H7 (cell line): ENCODE measurements around the gene CMTM8. TPM values are rescaled to one million over a fixed set of nuclear protein-coding genes. Genes with fewer than 3 reads are reported as not detected.

Experiments
- DNase-seq: peaks from one replicate; pipeline ENCODE4 v3.0.0; 2012
- H3K27me3 ChIP-seq: 2 replicates; pipeline ENCODE4 v1.6.0; 2011; ENCODE audit warnings: mild to moderate bottlenecking, low read length; ENCODE audit not compliant: control insufficient read depth, insufficient read depth
- H3K36me3 ChIP-seq: replicated peaks from 2 replicates; pipeline ENCODE4 v1.5.1; 2011; ENCODE audit warnings: low read length; ENCODE audit not compliant: control insufficient read depth, insufficient read depth
- H3K4me3 ChIP-seq: 2 replicates; pipeline ENCODE4 v1.5.1; 2011; ENCODE audit warnings: low read depth, mild to moderate bottlenecking, control low read depth, low read length, moderate library complexity; ENCODE audit not compliant: insufficient read depth
- total RNA-seq: library from RNA; depleted of rRNA; stranded (reverse); fragments of >200 nt; shearing (Covaris generic); gene quantifications from 2 replicates; pipeline ENCODE4 v1.2.3, GENCODE V29; 2014

The CMTM8 gene
- total RNA-seq, 1 experiment from 2014 or later = 1.7 TPM

DNA sequence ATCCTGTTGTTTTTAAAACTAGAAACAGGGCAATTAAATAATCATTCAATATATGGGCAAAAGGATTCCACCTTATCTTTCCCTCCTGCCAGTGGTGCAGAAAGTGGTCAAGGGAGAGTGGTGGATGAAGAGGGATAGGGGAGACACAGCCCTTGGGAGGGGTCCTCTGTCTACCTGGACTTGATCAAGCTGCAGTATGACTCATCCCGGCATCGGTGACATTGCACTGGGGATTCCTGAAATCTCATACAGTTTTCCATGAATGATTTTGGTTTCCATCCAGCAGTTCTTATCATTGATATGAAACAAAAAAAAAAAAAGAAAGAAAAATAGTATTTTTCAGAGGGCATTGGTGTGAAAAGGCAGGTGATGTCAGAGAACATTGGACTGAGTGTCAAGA lies 62.9 kb downstream of the CMTM8 start:
- no peak overlapping the region for H3K4me3 ChIP-seq
- no peaks in the 10 kb centered on the region for H3K27me3 ChIP-seq
- no peak for DNase-seq
- H3K36me3 ChIP-seq = no peaks in the 10 kb centered on the region

DNA sequence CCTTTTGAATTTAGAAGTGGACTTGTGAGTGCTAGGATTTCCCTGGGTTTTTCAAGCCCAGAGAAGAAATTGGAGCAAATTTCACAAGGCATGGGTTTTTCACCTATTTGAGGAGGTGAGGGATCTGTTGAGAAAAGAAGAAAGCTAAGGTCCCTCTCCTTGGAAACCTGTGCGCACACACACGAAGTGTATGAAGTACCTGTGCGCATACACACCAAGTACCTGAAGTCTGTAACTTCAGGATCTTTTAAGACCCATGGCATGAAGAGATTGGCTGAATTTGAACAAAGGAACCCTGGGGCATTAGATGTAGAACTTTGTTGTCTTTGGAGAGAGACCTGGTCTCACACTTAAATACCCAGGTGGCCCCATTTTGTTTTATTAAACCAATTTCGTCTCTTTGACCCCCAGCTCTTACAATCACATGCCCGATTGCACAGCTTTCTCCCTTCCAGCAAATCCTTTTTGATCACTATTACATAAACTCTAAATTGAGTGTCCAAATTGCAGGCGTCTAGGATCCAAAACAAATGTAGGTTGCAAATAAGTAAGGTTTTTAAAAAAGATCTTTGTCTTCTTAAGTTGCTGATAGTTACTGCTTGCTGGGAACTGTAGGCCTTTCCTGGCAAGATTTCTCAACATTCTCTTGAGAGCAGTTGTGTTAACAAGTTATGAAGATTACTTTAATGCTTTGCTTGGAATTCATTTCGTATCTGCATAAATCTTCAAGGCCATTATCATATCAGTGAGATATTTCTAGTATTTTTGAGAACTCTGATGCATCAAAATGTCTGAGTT lies 64.3 kb downstream of the CMTM8 start:
- Histone ChIP-seq H3K27me3 (no peaks in the 10 kb centered on the region), H3K4me3 (no peak overlapping the region), H3K36me3 (no peaks in the 10 kb centered on the region)

DNA sequence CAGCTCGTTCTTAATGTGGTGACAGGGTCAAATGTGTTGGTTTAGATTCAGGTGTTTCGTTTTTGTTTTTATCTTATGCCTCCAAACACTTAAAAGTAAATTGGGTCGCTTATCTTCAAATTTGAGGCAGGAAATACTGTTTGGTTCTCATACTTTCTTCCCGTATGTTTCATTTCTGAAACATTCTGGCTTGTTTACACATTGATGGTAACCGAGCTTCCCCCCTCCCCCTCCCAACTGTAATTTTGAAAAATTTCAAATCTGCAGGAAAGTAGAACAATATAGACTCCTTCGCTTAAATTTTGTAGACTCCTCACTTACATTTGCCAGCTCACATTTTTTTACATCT lies 64.9 kb downstream of the CMTM8 start:
- Histone ChIP-seq H3K36me3 (no peaks in the 10 kb centered on the region), H3K4me3 (no peak overlapping the region), H3K27me3 (no peaks in the 10 kb centered on the region)
- no peak for DNase-seq

More for the DNA sequence above, 64.3 kb downstream of the CMTM8 start:
- no peak for DNase-seq

DNA sequence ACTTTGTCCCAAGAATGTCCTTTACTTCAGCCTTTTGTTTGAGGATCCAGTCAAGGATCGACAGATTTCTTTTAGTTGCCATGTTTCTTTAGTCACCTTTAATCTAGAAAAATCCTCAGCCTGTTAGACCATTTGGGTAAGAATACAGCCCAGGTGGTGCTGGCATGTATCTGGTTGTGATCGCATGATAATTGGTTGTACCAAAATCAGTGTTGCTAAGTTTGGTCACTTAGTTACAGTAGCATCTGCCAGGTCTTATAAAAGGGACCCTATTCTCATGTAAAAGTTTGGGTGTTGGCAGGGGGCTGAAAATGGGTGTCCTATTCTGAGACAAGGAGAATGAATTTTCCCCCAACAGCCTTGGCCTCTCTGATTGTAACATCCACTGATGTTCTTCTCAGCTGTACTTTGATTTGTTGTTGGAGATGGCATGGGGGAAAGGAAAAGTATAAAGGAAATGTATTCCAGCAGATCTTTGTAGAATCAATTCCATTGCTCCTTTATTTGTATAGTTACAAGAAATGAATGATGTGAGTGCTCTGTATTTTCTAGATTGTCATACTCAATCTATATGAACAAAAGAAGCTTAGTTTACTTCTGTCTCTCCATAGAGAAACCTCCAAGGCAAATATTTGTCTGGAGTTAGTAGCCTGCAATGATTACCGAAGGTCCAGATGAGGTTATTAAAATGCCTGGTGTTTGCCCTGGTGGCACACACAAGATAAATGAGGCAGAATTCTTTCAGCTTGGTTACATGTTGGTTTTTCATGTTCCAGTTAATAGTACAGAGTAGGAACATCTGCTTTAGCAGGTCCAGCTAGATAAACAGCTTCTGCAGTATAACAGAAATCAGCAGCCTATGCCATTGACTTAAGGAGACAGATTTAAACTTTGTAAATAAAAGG lies 65.7 kb downstream of the CMTM8 start:
- Histone ChIP-seq H3K36me3 (no peaks in the 10 kb centered on the region), H3K27me3 (no peaks in the 10 kb centered on the region), H3K4me3 (no peak overlapping the region)
- no peak for DNase-seq

DNA sequence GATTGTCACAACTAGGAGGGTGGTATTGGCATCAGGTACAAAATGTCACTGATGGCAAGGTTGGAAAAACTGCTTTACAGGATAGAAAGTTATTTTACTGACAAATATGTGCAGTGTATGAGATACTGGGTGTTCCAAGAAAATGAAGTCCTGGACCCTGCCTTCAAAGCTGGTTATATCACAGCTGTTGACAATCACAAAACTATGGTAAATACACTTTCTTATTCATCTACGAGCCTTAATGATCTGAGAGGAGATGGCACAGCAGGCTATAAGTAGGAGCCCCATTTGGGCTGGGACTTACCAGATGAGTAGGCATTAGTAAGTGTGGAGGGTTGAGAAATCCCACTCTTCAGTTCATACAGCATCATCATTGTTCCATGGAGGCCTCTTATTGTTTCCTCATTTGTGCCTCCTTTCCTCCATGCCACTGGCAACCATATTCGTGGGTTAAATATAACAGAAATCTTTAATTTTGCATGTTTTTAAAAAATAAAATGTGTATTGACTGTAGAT lies 66.9 kb downstream of the CMTM8 start:
- H3K4me3 ChIP-seq = no peak overlapping the region
- H3K36me3 ChIP-seq = no peaks in the 10 kb centered on the region
- no peak for DNase-seq
- no peaks in the 10 kb centered on the region for H3K27me3 ChIP-seq

DNA sequence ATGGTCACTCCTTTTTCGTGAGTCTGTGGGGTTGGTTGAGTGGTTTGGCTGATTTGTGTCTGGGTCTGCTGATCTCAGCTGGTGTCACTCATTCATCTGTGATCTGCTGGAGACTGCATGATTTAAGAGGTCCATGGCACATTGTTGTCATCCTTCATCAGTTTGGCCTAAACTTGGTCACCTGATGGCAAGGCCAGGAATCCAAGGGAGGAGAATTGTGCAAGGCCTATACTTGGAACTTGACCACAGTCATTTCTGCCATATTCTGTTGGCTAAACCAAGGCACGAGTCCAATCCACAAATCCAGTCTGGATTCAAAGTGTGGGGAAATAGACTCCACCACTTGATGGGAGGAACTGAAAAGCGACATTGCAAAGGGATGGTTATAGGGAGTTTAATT lies 67.6 kb downstream of the CMTM8 start:
- H3K4me3 ChIP-seq = no peak overlapping the region
- DNase-seq = no peak
- H3K36me3 ChIP-seq = no peaks in the 10 kb centered on the region
- H3K27me3 ChIP-seq = no peaks in the 10 kb centered on the region

DNA sequence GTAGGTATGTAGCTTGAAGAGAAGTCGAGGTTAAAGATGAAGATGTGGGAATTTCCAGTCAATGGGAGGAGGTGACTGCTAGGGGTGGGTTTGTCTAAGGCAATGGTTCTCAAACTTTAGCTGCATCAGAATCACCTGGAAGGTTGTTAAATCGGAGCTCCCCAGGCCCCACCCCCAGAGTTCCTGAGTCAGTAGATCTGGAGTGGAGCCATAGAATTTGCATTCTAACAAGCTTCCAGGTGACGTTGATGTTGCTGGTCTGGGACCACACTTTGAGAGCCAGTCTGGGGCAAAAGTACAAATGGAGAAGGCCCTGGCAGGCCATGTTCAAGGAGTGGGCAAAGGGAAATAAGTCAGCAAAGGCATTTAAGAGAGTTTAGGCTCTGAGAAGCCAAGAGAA lies 69.1 kb downstream of the CMTM8 start:
- H3K4me3 ChIP-seq = no peak overlapping the region
- DNase-seq = no peak
- no peaks in the 10 kb centered on the region for H3K36me3 ChIP-seq
- no peaks in the 10 kb centered on the region for H3K27me3 ChIP-seq

DNA sequence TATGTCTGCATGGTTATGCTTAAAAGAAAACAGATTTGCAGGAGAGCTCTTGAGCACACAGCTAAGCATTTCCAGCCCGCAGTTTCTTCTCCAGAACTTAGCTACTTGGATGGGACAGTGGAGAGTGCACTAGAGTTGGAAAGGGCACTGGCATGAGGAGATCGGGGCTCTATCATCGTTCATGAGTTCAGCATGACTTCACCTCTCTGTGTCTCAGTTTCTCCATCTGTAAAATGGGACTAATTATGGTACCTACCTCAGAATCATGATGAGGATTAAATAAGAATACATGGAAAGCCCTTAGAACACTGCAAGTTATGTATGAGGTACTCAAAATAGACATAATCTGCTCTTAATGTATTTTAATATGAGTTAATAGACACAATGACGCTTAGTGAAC lies 69.9 kb downstream of the CMTM8 start:
- no peak for DNase-seq
- Histone ChIP-seq H3K36me3 (no peaks in the 10 kb centered on the region), H3K4me3 (no peak overlapping the region), H3K27me3 (no peaks in the 10 kb centered on the region)

DNA sequence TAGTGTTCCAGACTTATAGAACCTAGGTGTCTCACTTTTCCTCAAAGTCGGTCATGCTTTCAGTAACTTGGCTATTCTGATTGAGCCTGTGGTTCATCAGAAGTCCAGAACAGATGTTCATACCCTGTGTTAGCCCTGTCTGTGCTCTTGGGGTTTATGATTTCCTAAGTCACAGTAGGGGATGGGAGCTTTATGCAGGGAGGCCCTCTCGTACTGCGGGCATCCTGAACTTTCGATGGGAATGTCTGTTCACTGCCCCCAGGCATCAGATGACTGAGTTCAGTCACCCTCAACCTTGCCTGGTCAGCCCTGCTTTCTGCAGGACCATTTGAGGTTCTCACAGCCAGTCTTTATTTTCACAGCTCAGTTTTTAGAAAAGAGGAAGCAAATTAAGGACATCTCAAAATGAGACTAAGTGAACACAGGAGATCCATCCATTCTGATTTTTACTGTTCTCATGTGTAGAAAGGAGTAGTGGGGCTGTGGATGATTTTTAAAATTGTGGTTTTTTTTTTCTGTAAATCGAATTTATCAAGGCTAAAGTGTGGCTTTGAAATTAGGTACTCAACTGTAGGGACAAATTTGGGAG lies 71.3 kb downstream of the CMTM8 start:
- no peaks in the 10 kb centered on the region for H3K27me3 ChIP-seq
- no peak for DNase-seq
- no peaks in the 10 kb centered on the region for H3K36me3 ChIP-seq
- no peak overlapping the region for H3K4me3 ChIP-seq

DNA sequence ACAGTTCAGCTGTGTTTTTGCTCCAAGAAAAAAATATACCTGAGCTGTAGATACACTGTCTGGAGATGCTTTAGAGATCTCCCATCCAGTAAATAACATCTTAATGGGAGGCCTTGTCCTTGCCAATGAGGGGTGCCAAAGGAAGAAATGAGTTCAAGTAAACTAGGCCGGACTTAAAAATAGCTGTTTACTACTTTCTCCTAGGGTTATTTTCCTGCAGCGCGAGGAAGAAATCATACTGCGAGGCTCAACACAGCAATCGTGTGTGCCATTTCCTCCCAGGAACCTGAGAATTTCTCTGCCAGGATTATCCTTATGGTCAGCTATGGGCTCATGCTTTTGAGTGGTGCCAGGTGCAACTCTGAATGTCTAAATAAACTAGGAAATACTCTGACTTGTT lies 71.9 kb downstream of the CMTM8 start:
- no peak overlapping the region for H3K4me3 ChIP-seq
- H3K27me3 ChIP-seq = no peaks in the 10 kb centered on the region
- no peaks in the 10 kb centered on the region for H3K36me3 ChIP-seq

DNA sequence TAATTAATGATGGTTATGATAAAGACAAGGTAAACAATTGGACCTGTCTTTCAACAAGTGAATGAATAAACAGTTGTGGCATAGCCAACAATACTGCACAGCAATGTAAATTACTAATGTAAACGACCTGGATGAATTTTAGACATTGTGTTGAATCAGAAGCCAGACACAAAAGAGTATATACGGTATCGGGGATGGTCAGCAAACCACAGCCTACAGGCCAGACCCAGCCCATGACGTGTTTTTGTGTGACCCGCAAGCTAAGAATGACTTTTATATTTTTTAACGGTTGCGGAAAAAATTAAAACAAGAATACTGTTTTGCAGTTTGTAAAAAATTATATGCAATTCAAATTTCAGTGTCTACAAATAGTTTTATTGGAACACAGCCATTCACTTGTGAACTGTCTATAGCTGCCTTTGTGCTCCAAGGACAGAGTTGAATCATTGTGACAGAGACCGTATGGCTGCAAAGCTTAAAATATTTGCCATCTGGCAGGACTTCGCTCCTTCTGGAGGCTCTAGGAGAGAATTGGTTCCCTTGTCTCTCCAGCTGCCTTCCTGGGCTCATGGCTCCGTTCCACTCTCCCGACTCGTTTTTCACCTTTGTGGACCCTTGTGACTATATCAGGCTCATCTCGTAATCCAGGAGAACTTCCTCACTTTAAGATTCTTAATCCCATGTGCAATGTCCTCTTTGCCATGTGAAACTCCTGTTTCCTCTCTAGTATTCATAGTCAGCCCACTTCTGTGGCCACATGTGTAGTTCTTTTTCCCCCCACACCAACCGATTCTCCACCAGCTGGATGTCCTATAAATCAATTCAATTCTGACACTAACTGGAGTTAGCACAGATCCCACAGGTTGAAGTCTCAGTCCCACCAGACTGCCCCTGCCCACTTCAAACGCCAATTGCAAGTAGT lies 72.7 kb downstream of the CMTM8 start:
- no peaks in the 10 kb centered on the region for H3K27me3 ChIP-seq
- DNase-seq = no peak
- no peak overlapping the region for H3K4me3 ChIP-seq
- no peaks in the 10 kb centered on the region for H3K36me3 ChIP-seq

More for the DNA sequence above, 71.9 kb downstream of the CMTM8 start:
- DNase-seq = no peak

DNA sequence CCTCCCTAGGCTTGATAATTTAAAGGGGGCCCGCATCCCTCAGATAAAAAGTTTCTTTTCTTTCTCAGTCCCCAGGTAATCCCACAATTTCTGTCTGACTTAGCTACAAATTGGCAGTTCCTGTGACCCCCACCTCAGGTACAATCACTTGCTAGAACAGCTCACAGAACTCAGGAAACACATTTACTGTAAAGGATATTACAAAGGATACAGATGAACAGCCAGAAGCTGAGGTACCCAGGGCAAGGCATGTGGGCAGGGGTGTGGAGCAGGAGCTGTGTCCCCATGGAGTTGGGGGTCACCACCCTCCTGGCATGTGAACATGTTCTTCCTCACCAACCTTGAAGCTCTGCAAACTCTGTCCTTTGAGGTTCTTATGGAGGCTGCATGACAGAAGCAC lies 73.8 kb downstream of the CMTM8 start:
- DNase-seq = no peak
- H3K36me3 ChIP-seq = no peaks in the 10 kb centered on the region
- no peak overlapping the region for H3K4me3 ChIP-seq
- H3K27me3 ChIP-seq = no peaks in the 10 kb centered on the region

DNA sequence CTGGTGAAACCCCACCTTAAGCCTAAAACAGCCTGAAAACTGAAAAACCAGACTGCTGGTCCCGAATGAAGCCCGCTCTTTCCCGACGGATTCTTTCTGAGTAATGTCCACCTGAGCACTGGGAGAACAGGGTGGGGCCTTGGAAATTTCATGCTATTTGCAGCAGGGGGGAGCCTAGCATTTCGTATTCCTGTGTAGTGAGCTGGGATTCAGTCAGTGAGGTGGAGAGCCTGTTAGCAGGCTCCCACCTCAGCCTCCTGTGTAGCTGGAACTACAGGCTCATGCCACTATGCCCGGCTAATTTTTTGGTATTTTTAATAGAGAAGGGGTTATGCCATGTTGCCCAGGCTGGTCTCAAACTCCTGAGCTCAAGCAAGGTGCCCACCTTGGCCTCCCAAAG lies 74.7 kb downstream of the CMTM8 start:
- Histone ChIP-seq H3K4me3 (no peak overlapping the region), H3K36me3 (no peaks in the 10 kb centered on the region), H3K27me3 (no peaks in the 10 kb centered on the region)
- no peak for DNase-seq
